GM23338 (cell line): ENCODE results near the gene GRM4.

ENCODE experiments used
- CTCF ChIP-seq, 2 experiments: fragments of 200-600 bp in 1 of 2; sonication (generic) in 1 of 2; conservative IDR thresholded peaks; 2 replicates each; pipeline versions ENCODE4 v1.5.1 to v1.6.1; 2016 to 2017; ENCODE audit warnings: antibody characterized with exemption in 2 of 2, low read depth in 2 of 2, mild to moderate bottlenecking in 2 of 2, moderate library complexity in 1 of 2
- EZH2 ChIP-seq: fragments of 200-600 bp; sonication (generic); IDR thresholded peaks from one replicate; pipeline ENCODE4 v1.8.0; 2017; ENCODE audit warnings: antibody characterized with exemption, mild to moderate bottlenecking, low read depth; ENCODE audit not compliant: unreplicated experiment
- EZH2phosphoT487 ChIP-seq: fragments of 200-600 bp; sonication (generic); IDR thresholded peaks from one replicate; pipeline ENCODE4 v1.8.1; 2018; ENCODE audit warnings: antibody characterized with exemption; ENCODE audit not compliant: unreplicated experiment
- JUNB ChIP-seq: IDR thresholded peaks from one replicate; pipeline ENCODE4 v1.6.1; 2016; ENCODE audit warnings: antibody characterized with exemption; ENCODE audit not compliant: unreplicated experiment
- POLR2AphosphoS5 ChIP-seq: IDR thresholded peaks from 2 replicates; pipeline ENCODE4 v1.6.1; 2016; ENCODE audit warnings: antibody characterized with exemption, low read depth
- TF ChIP-seq, protein P1 (sequence below): IDR thresholded peaks from one replicate; pipeline ENCODE4 v1.6.1; 2018; ENCODE audit warnings: antibody characterized with exemption; ENCODE audit not compliant: unreplicated experiment

DNA sequence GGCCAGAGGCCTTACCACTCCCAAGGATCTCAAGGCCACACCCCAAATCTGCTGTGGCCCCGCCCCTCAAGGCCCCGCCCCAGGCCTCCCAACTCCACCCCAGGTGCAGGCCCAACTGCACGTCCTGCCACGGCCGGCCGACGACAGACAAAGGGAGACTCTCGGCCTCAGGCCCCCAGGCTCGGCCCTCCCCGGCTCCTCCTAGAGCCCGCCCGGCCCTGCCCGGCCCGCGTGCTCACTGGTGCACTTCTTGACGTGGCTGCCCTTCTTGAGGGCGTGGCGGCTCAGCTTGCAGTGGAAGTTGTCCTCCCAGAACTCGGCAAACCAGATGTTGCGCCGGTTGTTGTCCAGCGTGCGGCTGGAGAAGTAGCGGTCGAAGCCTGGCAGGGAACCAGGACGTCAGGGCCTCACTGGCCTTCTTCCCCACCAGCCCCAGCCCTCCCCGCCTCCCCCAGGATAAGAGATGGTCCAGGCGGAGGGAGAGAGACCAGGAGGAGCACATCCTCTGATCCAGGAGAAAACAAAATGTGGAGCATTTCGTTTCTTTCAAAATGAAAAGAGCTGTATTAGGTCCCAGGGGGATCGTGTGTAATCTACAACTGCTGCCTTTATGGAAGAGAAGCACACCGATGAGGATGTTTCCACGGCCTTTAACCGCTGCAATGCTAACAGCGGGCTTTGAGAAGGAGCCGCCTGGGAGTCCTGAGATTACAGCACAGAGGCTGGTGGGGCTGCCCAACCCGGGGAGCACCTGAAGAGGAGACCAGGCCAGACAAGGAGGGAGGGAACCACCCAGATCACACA lies 89.4 kb downstream of the GRM4 start:
- TF ChIP-seq EZH2phosphoT487 (no peak), CTCF (conservative IDR thresholded peaks at IDR 0.05; ENCODE audit: low read depth in 2 of 2) (no peak), POLR2AphosphoS5 (no peak; the same call in 1 of the 2 replicates), EZH2 (no peak), JUNB (no peak)
- TF ChIP-seq, protein P1, sequence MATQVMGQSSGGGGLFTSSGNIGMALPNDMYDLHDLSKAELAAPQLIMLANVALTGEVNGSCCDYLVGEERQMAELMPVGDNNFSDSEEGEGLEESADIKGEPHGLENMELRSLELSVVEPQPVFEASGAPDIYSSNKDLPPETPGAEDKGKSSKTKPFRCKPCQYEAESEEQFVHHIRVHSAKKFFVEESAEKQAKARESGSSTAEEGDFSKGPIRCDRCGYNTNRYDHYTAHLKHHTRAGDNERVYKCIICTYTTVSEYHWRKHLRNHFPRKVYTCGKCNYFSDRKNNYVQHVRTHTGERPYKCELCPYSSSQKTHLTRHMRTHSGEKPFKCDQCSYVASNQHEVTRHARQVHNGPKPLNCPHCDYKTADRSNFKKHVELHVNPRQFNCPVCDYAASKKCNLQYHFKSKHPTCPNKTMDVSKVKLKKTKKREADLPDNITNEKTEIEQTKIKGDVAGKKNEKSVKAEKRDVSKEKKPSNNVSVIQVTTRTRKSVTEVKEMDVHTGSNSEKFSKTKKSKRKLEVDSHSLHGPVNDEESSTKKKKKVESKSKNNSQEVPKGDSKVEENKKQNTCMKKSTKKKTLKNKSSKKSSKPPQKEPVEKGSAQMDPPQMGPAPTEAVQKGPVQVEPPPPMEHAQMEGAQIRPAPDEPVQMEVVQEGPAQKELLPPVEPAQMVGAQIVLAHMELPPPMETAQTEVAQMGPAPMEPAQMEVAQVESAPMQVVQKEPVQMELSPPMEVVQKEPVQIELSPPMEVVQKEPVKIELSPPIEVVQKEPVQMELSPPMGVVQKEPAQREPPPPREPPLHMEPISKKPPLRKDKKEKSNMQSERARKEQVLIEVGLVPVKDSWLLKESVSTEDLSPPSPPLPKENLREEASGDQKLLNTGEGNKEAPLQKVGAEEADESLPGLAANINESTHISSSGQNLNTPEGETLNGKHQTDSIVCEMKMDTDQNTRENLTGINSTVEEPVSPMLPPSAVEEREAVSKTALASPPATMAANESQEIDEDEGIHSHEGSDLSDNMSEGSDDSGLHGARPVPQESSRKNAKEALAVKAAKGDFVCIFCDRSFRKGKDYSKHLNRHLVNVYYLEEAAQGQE = no peak
